OCI-LY3 (cell line): ENCODE data around the gene SLC34A1.

Experiments used
- H2AFZ ChIP-seq: fragments of 200-600, 300-600 bp; shearing (Covaris generic); 2 replicates; pipeline ENCODE4 v1.6.0; 2014; ENCODE audit warnings: antibody characterized with exemption, low read depth, low read length
- H3K27ac ChIP-seq: fragments of 200-600, 300-600 bp; sonication (generic); 2 replicates; pipeline ENCODE4 v1.5.1; 2014; ENCODE audit warnings: mild to moderate bottlenecking, low read length, moderate library complexity, mixed read lengths
- H3K27me3 ChIP-seq: fragments of 200-600, 300-600 bp; sonication (generic); 2 replicates; pipeline ENCODE4 v1.6.1; 2014; ENCODE audit warnings: low read depth, low read length, mixed read lengths
- H3K36me3 ChIP-seq: fragments of 200-600, 300-600 bp; sonication (generic); replicated peaks from 2 replicates; pipeline ENCODE3; 2014; ENCODE audit warnings: low read depth, low read length, mixed read lengths
- H3K4me1 ChIP-seq: fragments of 300-600, 200-600 bp; sonication (generic); 2 replicates; pipeline ENCODE4 v1.6.1; 2014; ENCODE audit warnings: low read length, mixed read lengths
- H3K4me2 ChIP-seq: fragments of 200-600, 300-600 bp; sonication (generic); 2 replicates; pipeline ENCODE4 v1.6.1; 2014; ENCODE audit warnings: low read length, mixed read lengths
- H3K4me3 ChIP-seq: fragments of 300-600, 200-600 bp; sonication (generic); 2 replicates; pipeline ENCODE4 v1.5.1; 2014; ENCODE audit warnings: antibody characterized with exemption, mild to moderate bottlenecking, low read length, moderate library complexity
- H3K79me2 ChIP-seq: fragments of 300-600, 200-600 bp; shearing (Covaris generic); 2 replicates; pipeline ENCODE4 v1.6.1; 2014; ENCODE audit warnings: mild to moderate bottlenecking, low read length, mixed read lengths
- H3K9ac ChIP-seq: fragments of 300-600, 200-600 bp; shearing (Covaris generic); 2 replicates; pipeline ENCODE4 v1.6.0; 2014; ENCODE audit warnings: mild to moderate bottlenecking, low read length, moderate library complexity
- H3K9me3 ChIP-seq: fragments of 200-600, 300-600 bp; shearing (Covaris generic); 2 replicates; pipeline ENCODE4 v1.6.1; 2014; ENCODE audit warnings: low read length, mixed read lengths; ENCODE audit not compliant: insufficient read depth
- H4K20me1 ChIP-seq: fragments of 200-600, 300-600 bp; sonication (generic); 2 replicates; pipeline ENCODE4 v1.6.1; 2016; ENCODE audit warnings: low read length, mixed read lengths; ENCODE audit not compliant: insufficient read depth
- CTCF ChIP-seq: fragments of 200-600, 300-600 bp; sonication (generic); IDR thresholded peaks from 2 replicates; pipeline ENCODE4 v1.5.1; 2014; ENCODE audit warnings: antibody characterized with exemption, low read length, low read depth
- EZH2phosphoT487 ChIP-seq: fragments of 200-600 bp; shearing (Covaris generic); IDR thresholded peaks from 2 replicates; pipeline ENCODE4 v1.6.1; 2018; ENCODE audit warnings: antibody characterized with exemption, mixed run types, low read depth

SLC34A1 gene

GRCh38 chr5:177356746-177357145 is 27.5 kb upstream of the SLC34A1 start:
- H2AFZ ChIP-seq: no peak overlapping the region

GRCh38 chr5:177357146-177357458 is 27.1 kb upstream of the SLC34A1 start:
- Histone ChIP-seq H3K4me2 (peak overlapping the region; percentile 98), H3K27ac (no peak overlapping the region), H4K20me1 (no peaks in the 10 kb centered on the region), H3K36me3 (no peaks in the 10 kb centered on the region), H3K79me2 (peaks cover 9% of the 10 kb centered on the region; the same call in 1 of the 2 replicates), H3K4me1 (peaks cover 27% of the 10 kb centered on the region), H3K9ac (peak overlapping the region; percentile 75; the same call in 1 of the 2 replicates), H3K4me3 (peak overlapping the region; percentile 91), H3K9me3 (no peaks in the 10 kb centered on the region), H2AFZ (peak overlapping the region; percentile 85), H3K27me3 (no peaks in the 10 kb centered on the region)
- no peak for TF ChIP-seq EZH2phosphoT487
- no peak for TF ChIP-seq CTCF

More at GRCh38 chr5:177356746-177357145, 27.5 kb upstream of the SLC34A1 start:
- Histone ChIP-seq H3K4me2 (peak overlapping the region; percentile 98), H3K4me1 (peaks cover 25% of the 10 kb centered on the region), H3K9ac (no peak overlapping the region), H4K20me1 (no peaks in the 10 kb centered on the region), H3K79me2 (peaks cover 9% of the 10 kb centered on the region; the same call in 1 of the 2 replicates), H3K27me3 (no peaks in the 10 kb centered on the region), H3K36me3 (no peaks in the 10 kb centered on the region), H3K9me3 (no peaks in the 10 kb centered on the region), H3K27ac (no peak overlapping the region), H3K4me3 (no peak overlapping the region)
- TF ChIP-seq CTCF (no peak), EZH2phosphoT487 (no peak)

- H3K4me3 ChIP-seq: peak within 1 kb of the TSS; percentile 91
- no peaks in the 10 kb centered on the region for H3K9me3 ChIP-seq
- H3K4me2 ChIP-seq: peak within 1 kb of the TSS; percentile 98
- H4K20me1 ChIP-seq: no peaks in the 10 kb centered on the region
- H2AFZ ChIP-seq: peak within 1 kb of the TSS; percentile 85
- H3K9ac ChIP-seq: peak within 1 kb of the TSS; percentile 75
- H3K36me3 ChIP-seq: no peaks in the 10 kb centered on the region
- peaks cover 9% of the 10 kb centered on the region; the same call in 1 of the 2 replicates for H3K79me2 ChIP-seq
- no peak for TF ChIP-seq EZH2phosphoT487
- no peak for TF ChIP-seq CTCF
- H3K27me3 ChIP-seq: no peaks in the 10 kb centered on the region
- peak within 1 kb of the TSS; percentile 53 for H3K27ac ChIP-seq
- peaks cover 30% of the 10 kb centered on the region for H3K4me1 ChIP-seq
These were observed 26.5 kb upstream of the SLC34A1 start, which contains the start of gene RGS14 for GRCh38 chr5:177357459-177358351. TSS of gene RGS14 (plus strand) at chr5:177357924. CDS start at chr5:177358025, 101 bp downstream.

GRCh38 chr5:177358370-177358819 is 25.8 kb upstream of the SLC34A1 start:
- no peaks in the 10 kb centered on the region for H3K9me3 ChIP-seq
- peak overlapping the region; percentile 98 for H3K4me2 ChIP-seq
- H4K20me1 ChIP-seq: no peaks in the 10 kb centered on the region
- no peaks in the 10 kb centered on the region for H3K27me3 ChIP-seq
- H3K9ac ChIP-seq: peak overlapping the region; percentile 75
- no peak for TF ChIP-seq EZH2phosphoT487
- TF ChIP-seq CTCF: no peak
- H3K27ac ChIP-seq: peak overlapping the region; percentile 53
- H3K36me3 ChIP-seq: no peaks in the 10 kb centered on the region
- H3K79me2 ChIP-seq: peaks cover 9% of the 10 kb centered on the region; the same call in 1 of the 2 replicates
- H3K4me1 ChIP-seq: peaks cover 36% of the 10 kb centered on the region
- peak overlapping the region; percentile 91 for H3K4me3 ChIP-seq
- H2AFZ ChIP-seq: no peak overlapping the region
